GM18867 (cell line): ENCODE results near the gene DNMT3A.

Source experiments
- ATAC-seq: cut with Tn5 transposase; IDR thresholded peaks from one replicate; pipeline ENCODE4 v1.9.1; 2021; ENCODE audit warnings: mild to moderate bottlenecking, moderate library complexity; ENCODE audit not compliant: unreplicated experiment

The DNMT3A gene

GRCh38 chr2:25373269-25373981, 31.7 kb upstream of the DNMT3A start:
- no peak for ATAC-seq

GRCh38 chr2:25372405-25373268, 30.9 kb upstream of the DNMT3A start:
- no peak for ATAC-seq

DNA sequence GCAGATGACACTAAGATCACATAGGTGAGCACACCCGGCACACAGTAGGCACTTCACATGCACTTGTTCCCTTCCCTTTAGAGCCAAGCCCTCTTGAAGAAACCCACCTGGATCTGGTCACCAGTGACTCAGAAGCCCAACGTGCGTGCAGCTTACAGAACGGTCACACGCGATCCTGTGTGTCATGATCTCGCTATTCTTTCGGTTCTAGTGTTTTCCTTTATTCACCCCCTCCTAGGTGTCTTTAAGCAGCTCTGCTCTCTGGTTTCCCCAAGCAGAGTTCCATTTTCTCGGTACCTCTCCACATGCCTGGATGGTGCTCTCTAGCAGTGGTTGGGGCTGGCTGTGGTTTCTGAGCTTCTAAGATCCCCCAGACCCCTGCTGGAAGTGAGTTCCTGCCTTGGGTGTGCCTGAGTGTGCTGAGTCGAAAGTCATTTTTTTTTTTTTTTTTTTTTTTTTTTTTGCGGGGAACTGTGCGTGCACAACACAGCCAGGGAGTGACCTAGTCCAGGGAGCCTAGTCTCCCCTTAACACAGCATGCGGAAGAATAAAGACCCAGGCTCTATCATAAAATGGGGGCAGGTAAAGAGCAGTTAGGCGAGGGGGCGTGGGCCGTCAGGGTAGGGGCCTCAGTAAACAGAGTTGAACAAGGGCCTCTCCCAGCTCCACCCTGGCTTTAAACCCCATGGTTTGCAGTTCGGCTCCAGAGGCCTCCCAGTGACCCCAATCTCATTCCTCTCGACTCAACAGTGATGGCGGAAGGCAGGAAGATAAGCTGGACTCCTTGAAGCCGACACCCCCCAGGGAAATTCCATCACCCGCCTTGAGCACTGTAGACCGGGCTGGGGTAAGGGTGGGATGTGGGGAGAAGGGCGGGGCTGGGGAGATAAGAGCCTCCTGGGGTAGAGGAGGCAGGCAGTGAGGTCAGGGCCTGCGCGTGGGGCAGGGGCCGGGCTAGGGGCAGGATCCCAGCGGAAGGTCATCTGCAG, 29.8 kb upstream of the DNMT3A start:
- ATAC-seq = no peak

- no peak for ATAC-seq
Observed at GRCh38 chr2:25369876-25370275, 28.2 kb upstream of the DNMT3A start.

GRCh38 chr2:25369439-25369838, 27.7 kb upstream of the DNMT3A start:
- no peak for ATAC-seq

DNA sequence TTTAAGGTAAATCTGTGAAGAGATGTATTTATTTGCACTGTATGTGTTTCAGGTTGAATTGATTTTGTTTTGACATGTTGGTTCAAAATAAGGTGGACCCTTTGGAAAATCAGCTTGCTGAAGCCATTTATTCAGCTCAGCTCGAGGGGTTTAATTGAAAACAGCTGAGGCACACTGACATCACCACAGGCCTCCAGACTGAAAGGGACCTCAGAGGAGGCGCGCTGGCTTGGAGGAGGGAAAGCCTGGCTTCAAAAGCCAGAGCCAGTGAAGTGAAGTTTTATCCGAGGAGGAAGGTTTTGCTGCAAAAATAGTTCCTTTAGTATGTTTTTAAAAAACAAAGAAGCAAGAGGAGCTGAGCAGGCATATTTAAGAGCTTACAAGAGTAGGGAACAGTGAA, 26.9 kb upstream of the DNMT3A start:
- no peak for ATAC-seq

GRCh38 chr2:25367296-25367695, 25.6 kb upstream of the DNMT3A start:
- ATAC-seq = no peak

DNA sequence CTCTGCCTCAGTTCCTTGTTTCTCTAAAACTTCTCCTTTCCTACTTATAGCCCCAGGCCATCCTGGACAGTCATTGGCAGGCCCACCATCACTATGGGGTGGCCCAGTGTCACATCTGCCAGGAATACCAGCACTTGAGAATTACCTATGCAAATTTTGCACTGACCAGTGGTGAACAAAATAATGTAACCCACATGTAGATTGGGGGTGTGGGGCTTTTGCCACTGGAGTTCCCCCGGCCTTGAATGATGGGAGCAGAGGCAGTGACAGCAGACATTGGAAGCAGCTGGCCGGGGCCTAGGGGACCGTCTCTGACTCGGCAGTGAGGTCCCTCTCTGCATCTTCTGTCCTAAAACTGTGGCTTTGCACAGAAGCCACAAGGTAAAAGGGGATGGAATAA, 24.9 kb upstream of the DNMT3A start:
- ATAC-seq = no peak

GRCh38 chr2:25365241-25365640, 23.5 kb upstream of the DNMT3A start:
- no peak for ATAC-seq

- ATAC-seq = no peak
Observed at GRCh38 chr2:25363733-25364132, 22.0 kb upstream of the DNMT3A start.

GRCh38 chr2:25362434-25363145, 20.9 kb upstream of the DNMT3A start:
- ATAC-seq = peak; percentile 66

GRCh38 chr2:25362049-25362433, 20.3 kb upstream of the DNMT3A start:
- ATAC-seq = peak; percentile 80

DNA sequence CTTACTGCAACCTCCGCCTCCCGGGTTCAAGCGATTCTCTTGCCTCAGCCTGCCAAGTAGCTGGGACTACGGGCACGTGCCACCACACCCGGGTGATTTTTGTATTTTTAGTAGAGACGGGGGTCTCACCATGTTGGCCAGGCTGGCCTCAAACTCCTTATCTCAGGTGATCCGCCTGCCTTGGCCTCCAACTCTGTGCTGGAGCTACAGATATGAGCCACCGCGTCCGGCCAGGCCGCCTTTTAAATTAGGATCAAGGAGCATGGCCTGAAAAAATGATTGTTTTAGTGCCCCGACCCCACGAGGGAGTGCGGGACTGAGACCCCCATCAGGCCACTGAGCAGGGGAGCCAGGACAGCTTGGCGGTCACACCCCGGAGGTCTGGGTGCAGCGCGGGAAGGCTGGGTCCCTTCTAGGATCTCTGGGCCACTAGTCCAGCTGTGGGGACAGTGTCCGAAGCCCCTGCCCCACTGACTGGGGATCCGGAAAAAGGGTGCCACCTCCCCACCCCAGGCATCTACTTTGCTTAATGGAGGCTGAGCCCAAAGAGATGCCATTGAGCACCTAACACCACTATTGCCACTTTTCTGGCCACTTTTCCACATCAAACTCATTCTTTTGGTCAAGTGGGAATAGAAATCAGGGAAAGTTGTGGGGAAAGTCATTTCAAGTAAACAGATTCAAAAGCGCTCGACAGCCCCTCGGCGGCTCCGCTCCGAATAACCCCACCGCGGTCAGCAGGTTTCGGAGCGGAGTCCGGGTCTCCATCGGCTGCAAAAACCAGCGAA, 19.7 kb upstream of the DNMT3A start:
- ATAC-seq = no peak

DNA sequence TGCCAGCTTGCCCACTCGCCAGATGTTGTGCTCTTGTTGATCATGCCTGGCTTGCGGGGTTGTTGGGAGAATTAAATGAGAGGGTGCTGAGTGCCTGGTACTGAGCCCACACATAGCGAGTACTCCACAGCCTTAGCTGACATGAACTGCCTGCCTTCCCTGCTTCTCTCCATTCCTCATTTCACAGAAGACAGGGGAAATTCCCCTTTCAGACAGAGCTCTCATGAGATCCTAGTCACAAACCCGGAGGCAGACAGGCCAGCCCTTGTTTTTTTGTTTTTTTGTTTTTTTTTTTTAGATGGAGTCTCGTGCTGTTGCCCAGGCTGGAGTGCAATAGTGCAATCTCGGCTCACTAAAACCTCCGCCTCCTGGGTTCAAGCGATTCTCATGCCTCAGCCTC, 17.1 kb upstream of the DNMT3A start:
- no peak for ATAC-seq

DNA sequence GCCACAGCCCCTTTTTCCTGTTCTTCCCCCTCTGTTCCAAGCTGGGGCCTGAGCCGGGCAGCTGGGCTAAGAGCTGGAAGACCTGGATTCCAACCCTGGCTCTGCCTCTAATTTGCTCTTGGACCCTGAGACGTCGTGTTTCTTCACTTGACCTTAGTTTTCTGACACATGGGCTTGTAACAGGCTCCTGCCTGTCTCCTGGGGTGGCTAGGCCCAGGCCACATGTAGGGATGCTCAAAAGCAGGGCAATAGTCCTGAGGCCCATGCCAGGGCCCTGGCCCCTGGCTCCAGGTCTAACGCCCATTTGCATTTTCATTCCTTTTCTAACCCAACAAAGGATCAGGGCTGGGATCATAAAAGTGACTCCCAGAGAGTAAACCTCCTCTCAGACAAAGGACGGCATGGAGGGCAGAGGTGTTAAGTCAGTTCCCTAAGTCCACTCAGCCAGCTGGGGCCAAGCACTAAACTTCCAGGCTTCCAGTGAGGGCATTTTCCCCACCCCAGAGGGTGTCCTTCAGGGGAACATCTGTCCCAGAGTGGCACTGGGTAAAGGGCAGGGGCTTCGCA, 16.6 kb upstream of the DNMT3A start:
- no peak for ATAC-seq

- ATAC-seq = no peak
Observed at GRCh38 chr2:25356088-25356487, 14.4 kb upstream of the DNMT3A start.

DNA sequence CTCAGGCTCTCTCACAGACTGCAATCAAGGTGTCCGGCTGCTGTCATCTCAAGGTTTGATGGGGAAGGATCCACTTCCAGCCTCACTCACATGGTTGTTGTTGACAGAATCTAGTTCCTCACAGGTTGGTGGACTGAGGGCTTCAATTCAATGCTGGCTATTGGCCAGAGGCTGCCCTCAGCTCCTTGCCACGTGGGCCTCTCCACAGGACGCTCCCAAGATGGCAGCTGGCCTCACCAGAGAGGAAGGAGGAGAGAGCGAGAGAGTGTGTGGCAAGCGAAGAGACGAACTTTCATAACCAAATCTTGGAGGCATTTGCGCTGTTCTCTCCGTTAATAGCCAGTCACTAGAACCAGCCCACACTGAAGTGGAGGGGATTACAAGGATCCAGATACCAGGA, 13.5 kb upstream of the DNMT3A start:
- no peak for ATAC-seq

DNA sequence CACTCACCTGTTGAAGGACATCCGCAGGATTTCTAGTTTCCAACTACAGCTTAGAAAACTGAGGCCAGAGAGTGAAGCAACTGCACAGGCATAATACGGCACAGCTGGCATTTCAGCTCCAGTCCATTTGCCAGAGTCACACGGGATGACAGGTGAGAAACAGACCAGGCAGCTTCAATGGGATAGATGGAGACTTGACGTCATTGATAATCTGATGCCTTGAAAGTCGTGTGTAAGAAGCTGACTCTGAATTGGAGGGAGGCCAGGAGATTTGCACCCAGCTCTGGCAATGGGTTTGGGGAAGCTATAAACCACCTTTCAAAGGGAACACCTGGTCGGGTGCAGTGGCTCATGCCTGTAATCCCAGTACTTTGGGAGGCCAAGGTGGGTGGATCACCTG, 12.4 kb upstream of the DNMT3A start:
- no peak for ATAC-seq

DNA sequence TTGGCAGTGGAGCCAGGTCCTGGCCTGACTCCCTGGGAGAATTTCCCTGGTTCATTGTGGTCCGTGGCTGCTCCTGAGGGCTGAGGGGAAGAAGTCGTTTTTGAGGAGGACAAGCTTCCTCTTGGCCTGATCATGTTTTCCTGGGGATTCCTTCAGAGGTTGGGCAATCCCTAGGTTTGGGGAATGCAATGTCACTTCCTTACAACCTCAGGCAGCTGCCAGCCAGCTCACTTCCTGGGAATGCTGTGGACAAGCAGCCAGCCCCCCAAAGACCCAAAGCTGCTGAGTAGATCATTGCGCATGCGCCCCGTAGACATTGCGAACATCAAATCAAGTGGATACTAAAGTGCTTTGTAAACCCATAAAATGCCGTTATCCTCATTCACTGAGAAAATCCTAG, 7.7 kb upstream of the DNMT3A start:
- ATAC-seq = no peak
